ENCODE data around the gene HDAC2. TPM values are rescaled to one million over a fixed set of nuclear protein-coding genes. Genes with fewer than 3 reads are reported as not detected.
"Not testable (repeated sequence)": the region's sequence is repeated elsewhere in the genome, so short reads cannot be mapped to it uniquely, and the experiment has no call there.

Gene HDAC2
- total RNA-seq, 1 donor from 2014 or later = 153 TPM

- peaks cover 4% of the 10 kb centered on the region for H3K36me3 Mint-ChIP-seq (ENCODE audit: unreplicated experiment)
- TF ChIP-seq CTCF (IDR thresholded peaks at IDR 0.05) = no peak
- H3K27me3 Mint-ChIP-seq (ENCODE audit: unreplicated experiment) = no peaks in the 10 kb centered on the region
- H3K27ac Mint-ChIP-seq (ENCODE audit: unreplicated experiment) = no peak overlapping the region
- no peak for DNase-seq (ENCODE audit: extremely low spot score, unreplicated experiment)
- H3K4me3 Mint-ChIP-seq (ENCODE audit: unreplicated experiment) = no peak overlapping the region
- peaks cover 23% of the 10 kb centered on the region for H3K4me1 Mint-ChIP-seq (ENCODE audit: unreplicated experiment)
- H3K9me3 Mint-ChIP-seq (ENCODE audit: unreplicated experiment) = peaks cover 5% of the 10 kb centered on the region
Measured at GRCh38 chr6:113921299-113921904, 49.5 kb downstream of the HDAC2 start.

DNA sequence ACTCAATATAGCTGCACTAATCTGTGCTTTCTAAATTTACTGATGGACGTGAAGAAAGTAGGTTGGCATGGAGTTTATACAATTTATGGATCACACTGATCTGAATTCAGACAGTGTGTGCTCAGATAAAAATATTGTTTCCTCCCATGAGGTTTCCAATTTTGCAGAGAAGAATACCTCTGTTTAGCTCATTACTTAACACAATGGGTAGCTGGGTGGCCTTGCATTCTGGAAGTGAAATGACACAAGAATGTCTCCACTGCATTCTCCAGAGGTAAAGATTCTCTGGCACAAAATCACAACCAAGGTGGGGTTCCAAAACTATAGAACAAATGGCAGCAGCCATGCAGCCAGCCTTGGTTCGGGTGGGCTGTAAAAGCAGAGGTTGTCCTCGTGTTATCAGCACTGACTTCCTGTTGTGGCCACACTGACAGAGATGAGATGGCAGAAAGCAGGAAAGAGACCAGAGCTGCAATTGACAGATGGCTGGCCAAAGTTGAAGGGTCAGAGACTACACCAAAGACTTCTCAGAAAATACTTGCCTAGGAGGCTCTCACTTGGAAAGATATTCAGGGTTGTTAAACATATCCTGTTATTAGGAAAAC, 50.2 kb downstream of the HDAC2 start:
- Mint-ChIP-seq H3K4me1 (ENCODE audit: unreplicated experiment) (peaks cover 23% of the 10 kb centered on the region), H3K27ac (ENCODE audit: unreplicated experiment) (no peak overlapping the region), H3K36me3 (ENCODE audit: unreplicated experiment) (peaks cover 4% of the 10 kb centered on the region), H3K9me3 (ENCODE audit: unreplicated experiment) (peaks cover 3% of the 10 kb centered on the region), H3K27me3 (ENCODE audit: unreplicated experiment) (no peaks in the 10 kb centered on the region), H3K4me3 (ENCODE audit: unreplicated experiment) (no peak overlapping the region)
- TF ChIP-seq CTCF (IDR thresholded peaks at IDR 0.05) = no peak
- no peak for DNase-seq (ENCODE audit: extremely low spot score, unreplicated experiment)

DNA sequence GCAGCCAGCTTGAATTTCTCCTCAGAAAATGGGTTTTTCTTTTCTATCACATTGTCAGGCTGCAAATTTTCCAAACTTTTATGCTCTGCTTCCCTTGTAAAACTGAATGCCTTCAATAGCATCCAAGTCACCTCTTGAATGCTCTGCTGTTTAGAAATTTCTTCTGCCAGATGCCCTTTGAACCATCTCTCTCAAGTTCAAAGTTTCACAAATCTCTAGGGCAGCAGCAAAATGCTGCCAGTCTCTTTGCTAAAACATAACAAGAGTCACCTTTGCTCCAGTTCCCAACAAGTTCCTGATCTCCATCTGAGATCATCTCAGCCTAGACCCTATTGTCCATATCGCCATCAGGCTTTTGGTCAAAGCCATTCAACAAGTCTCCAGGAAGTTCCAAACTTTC, 60.7 kb downstream of the HDAC2 start:
- H3K9me3 Mint-ChIP-seq (ENCODE audit: unreplicated experiment) = peaks cover 12% of the 10 kb centered on the region
- H3K4me1 Mint-ChIP-seq (ENCODE audit: unreplicated experiment) = peaks cover 24% of the 10 kb centered on the region

DNA sequence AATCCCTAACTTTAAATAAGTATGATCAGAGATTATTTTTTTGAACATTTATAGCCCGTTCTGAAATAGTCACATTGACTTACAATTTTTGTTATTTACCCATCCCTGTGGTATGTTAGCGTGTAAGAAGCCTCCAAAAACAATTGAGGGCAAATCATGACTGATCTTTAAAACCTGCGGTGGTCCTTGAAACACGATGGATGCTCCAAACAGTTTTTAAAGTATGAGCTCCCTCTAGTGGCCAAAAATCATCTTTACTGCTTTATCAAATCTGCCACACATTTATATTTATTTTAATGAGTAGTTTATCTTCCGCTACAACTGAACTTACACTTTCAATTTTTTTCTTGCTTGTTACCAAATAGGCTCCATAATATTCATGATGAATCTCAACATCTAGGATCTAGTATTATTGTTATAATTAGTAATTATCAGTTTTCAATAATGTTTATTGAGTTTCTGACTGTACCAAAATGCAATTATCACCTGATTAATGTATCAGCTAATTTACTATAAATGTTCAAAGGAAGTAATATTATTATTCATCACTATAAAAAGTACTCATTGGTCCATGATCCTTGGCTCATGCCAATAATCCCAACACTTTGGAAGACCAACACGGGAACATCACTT, 61.6 kb downstream of the HDAC2 start:
- Mint-ChIP-seq H3K9me3 (ENCODE audit: unreplicated experiment) (peaks cover 7% of the 10 kb centered on the region), H3K36me3 (ENCODE audit: unreplicated experiment) (peaks cover 7% of the 10 kb centered on the region), H3K4me3 (ENCODE audit: unreplicated experiment) (no peak overlapping the region), H3K27me3 (ENCODE audit: unreplicated experiment) (no peaks in the 10 kb centered on the region), H3K27ac (ENCODE audit: unreplicated experiment) (peak overlapping the region; percentile 61), H3K4me1 (ENCODE audit: unreplicated experiment) (peaks cover 33% of the 10 kb centered on the region)
- TF ChIP-seq CTCF (IDR thresholded peaks at IDR 0.05) = peak; percentile 77
- DNase-seq (ENCODE audit: extremely low spot score, unreplicated experiment) = no peak

More for the DNA sequence above, 60.7 kb downstream of the HDAC2 start:
- not testable (repeated sequence) for H3K4me3 Mint-ChIP-seq (ENCODE audit: unreplicated experiment); H3K27ac Mint-ChIP-seq (ENCODE audit: unreplicated experiment); DNase-seq (ENCODE audit: extremely low spot score, unreplicated experiment); H3K36me3 Mint-ChIP-seq (ENCODE audit: unreplicated experiment); H3K27me3 Mint-ChIP-seq (ENCODE audit: unreplicated experiment)

DNA sequence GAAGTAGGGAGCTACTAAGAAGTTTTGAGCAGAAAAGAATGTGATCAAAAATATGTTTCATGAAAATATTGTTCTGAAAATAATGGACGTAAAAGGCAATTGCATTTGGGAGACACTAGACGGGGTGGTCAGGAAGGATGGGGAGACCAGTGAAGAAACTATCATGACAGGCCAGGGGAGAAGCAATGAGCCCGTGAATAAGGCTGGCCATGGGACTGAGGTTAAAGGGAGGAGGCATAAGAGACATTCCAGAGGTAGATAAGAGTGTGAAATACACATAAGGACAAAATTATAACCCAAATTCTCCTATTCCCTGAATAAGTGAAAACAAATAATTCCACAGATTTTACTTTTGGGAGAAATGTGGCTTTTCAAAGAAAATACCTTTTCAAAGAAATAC, 62.1 kb downstream of the HDAC2 start:
- Mint-ChIP-seq H3K9me3 (ENCODE audit: unreplicated experiment) (peaks cover 7% of the 10 kb centered on the region), H3K27ac (ENCODE audit: unreplicated experiment) (peak overlapping the region; percentile 61), H3K36me3 (ENCODE audit: unreplicated experiment) (peaks cover 4% of the 10 kb centered on the region), H3K4me1 (ENCODE audit: unreplicated experiment) (peaks cover 38% of the 10 kb centered on the region), H3K4me3 (ENCODE audit: unreplicated experiment) (no peak overlapping the region), H3K27me3 (ENCODE audit: unreplicated experiment) (no peaks in the 10 kb centered on the region)
- DNase-seq (ENCODE audit: extremely low spot score, unreplicated experiment) = no peak
- no peak for TF ChIP-seq CTCF (IDR thresholded peaks at IDR 0.05)

All from osteocyte (in vitro differentiated cells).